WTC11 (cell line): ENCODE results near the gene SELENON. TPM values are rescaled to one million over a fixed set of nuclear protein-coding genes. Genes with fewer than 3 reads are reported as not detected.

Source experiments
- ATAC-seq: fragments of 200-7000 bp; cut with Tn5 transposase; 2 replicates; pipeline ENCODE4 v1.10.0; 2021; ENCODE audit warnings: mild to moderate bottlenecking, moderate library complexity
- CTCF ChIA-PET: fragments of 300-600 bp; sonication (Branson Sonifier 250); formaldehyde crosslinking; loops from one replicate; lab custom pipeline; 2021; ENCODE audit warnings: antibody characterized with exemption; lab: Charles Lee
- POLR2A ChIA-PET: fragments of 350-600 bp; sonication (Branson Sonifier 250); formaldehyde crosslinking; loops from one replicate; lab custom pipeline; 2021; ENCODE audit warnings: antibody characterized with exemption; lab: Charles Lee
- DNase-seq: peaks from one replicate; pipeline ENCODE4 v3.0.0; 2021; ENCODE audit warnings: low spot score
- H3K27ac Mint-ChIP-seq: 2 replicates; pipeline ENCODE4 v1.8.0; 2021; ENCODE audit warnings: mixed read lengths
- H3K27me3 Mint-ChIP-seq: 2 replicates; pipeline ENCODE4 v1.8.0; 2021; ENCODE audit warnings: low read depth, mild to moderate bottlenecking, moderate library complexity, mixed read lengths
- H3K36me3 Mint-ChIP-seq: 2 replicates; pipeline ENCODE4 v1.8.0; 2021; ENCODE audit warnings: mixed read lengths
- H3K4me1 Mint-ChIP-seq: 2 replicates; pipeline ENCODE4 v1.8.0; 2022; ENCODE audit warnings: mixed read lengths
- H3K4me3 Mint-ChIP-seq: 2 replicates; pipeline ENCODE4 v1.8.0; 2021; ENCODE audit warnings: mild to moderate bottlenecking, moderate library complexity, mixed read lengths
- H3K9me3 Mint-ChIP-seq: 2 replicates; pipeline ENCODE4 v1.8.0; 2021; ENCODE audit warnings: mixed read lengths
- ATF1 ChIP-seq: sonication (generic); formaldehyde crosslinking; IDR thresholded peaks from 2 replicates; pipeline ENCODE4 v1.8.1; 2023; ENCODE audit warnings: mild to moderate bottlenecking, moderate library complexity, missing genetic modification reagents
- E2F5 ChIP-seq: sonication (generic); formaldehyde crosslinking; IDR thresholded peaks from 2 replicates; pipeline ENCODE4 v1.8.1; 2022; ENCODE audit warnings: mild to moderate bottlenecking, moderate library complexity, missing genetic modification reagents
- FOXP1 ChIP-seq: sonication (generic); formaldehyde crosslinking; IDR thresholded peaks from 2 replicates; pipeline ENCODE4 v1.8.0; 2022; ENCODE audit warnings: missing genetic modification reagents, mild to moderate bottlenecking, moderate library complexity, borderline replicate concordance
- GABPB1 ChIP-seq: sonication (generic); formaldehyde crosslinking; IDR thresholded peaks from 2 replicates; pipeline ENCODE4 v1.8.1; 2023; ENCODE audit warnings: mild to moderate bottlenecking, missing genetic modification reagents
- IRF1 ChIP-seq: sonication (generic); formaldehyde crosslinking; IDR thresholded peaks from 2 replicates; pipeline ENCODE4 v1.8.0; 2023; ENCODE audit warnings: missing genetic modification reagents
- JAZF1 ChIP-seq: fragments of 250-450 bp; sonication (Bioruptor Pico); IDR thresholded peaks from 2 replicates; pipeline ENCODE4 v1.9.0; 2021; ENCODE audit warnings: moderate library complexity, mild to moderate bottlenecking, inconsistent platforms
- JUN ChIP-seq: sonication (generic); formaldehyde crosslinking; IDR thresholded peaks from 2 replicates; pipeline ENCODE4 v1.8.0; 2023; ENCODE audit warnings: mild to moderate bottlenecking, missing genetic modification reagents
- MLX ChIP-seq: sonication (generic); formaldehyde crosslinking; IDR thresholded peaks from 2 replicates; pipeline ENCODE4 v1.8.1; 2023; ENCODE audit warnings: mild to moderate bottlenecking, missing genetic modification reagents, moderate library complexity
- NFE2L1 ChIP-seq: sonication (generic); formaldehyde crosslinking; IDR thresholded peaks from 2 replicates; pipeline ENCODE4 v1.8.1; 2023; ENCODE audit warnings: missing genetic modification reagents
- PRDM15 ChIP-seq: sonication (generic); formaldehyde crosslinking; IDR thresholded peaks from 2 replicates; pipeline ENCODE4 v1.8.0; 2022; ENCODE audit warnings: missing genetic modification reagents
- RELA ChIP-seq: sonication (generic); formaldehyde crosslinking; IDR thresholded peaks from 2 replicates; pipeline ENCODE4 v1.8.1; 2022; ENCODE audit warnings: missing genetic modification reagents, mild to moderate bottlenecking, borderline replicate concordance
- SP1 ChIP-seq: sonication (generic); formaldehyde crosslinking; conservative IDR thresholded peaks from 2 replicates; pipeline ENCODE4 v1.8.1; 2022; ENCODE audit warnings: missing genetic modification reagents
- TEAD1 ChIP-seq: sonication (generic); formaldehyde crosslinking; IDR thresholded peaks from 2 replicates; pipeline ENCODE4 v1.8.0; 2022; ENCODE audit warnings: mild to moderate bottlenecking, missing genetic modification reagents
- TEAD4 ChIP-seq: sonication (generic); formaldehyde crosslinking; IDR thresholded peaks from 2 replicates; pipeline ENCODE4 v1.8.0; 2022; ENCODE audit warnings: mild to moderate bottlenecking, missing genetic modification reagents
- ZNF138 ChIP-seq: sonication (generic); formaldehyde crosslinking; conservative IDR thresholded peaks from 2 replicates; pipeline ENCODE4 v1.8.1; 2022; ENCODE audit warnings: mild to moderate bottlenecking, moderate library complexity, missing genetic modification reagents
- ZNF232 ChIP-seq: sonication (generic); formaldehyde crosslinking; IDR thresholded peaks from 2 replicates; pipeline ENCODE4 v1.8.0; 2022; ENCODE audit warnings: mild to moderate bottlenecking, missing genetic modification reagents
- total RNA-seq: library from RNA; stranded (reverse); gene quantifications from 3 replicates; pipeline ENCODE4 v1.2.3, GENCODE V29; 2021
- TF ChIP-seq, protein P1 (sequence below): sonication (generic); formaldehyde crosslinking; IDR thresholded peaks from 2 replicates; pipeline ENCODE4 v1.8.1; 2022; ENCODE audit warnings: missing genetic modification reagents, borderline replicate concordance
- TF ChIP-seq, protein P2 (sequence below): sonication (generic); formaldehyde crosslinking; IDR thresholded peaks from 2 replicates; pipeline ENCODE4 v1.8.0; 2022; ENCODE audit warnings: mild to moderate bottlenecking, missing genetic modification reagents
- TF ChIP-seq, protein P3 (sequence below): sonication (generic); formaldehyde crosslinking; IDR thresholded peaks from 2 replicates; pipeline ENCODE4 v1.8.1; 2022; ENCODE audit warnings: low read depth, mild to moderate bottlenecking, moderate library complexity, missing genetic modification reagents, borderline replicate concordance
- TF ChIP-seq, protein P4 (sequence below): sonication (generic); formaldehyde crosslinking; IDR thresholded peaks from 2 replicates; pipeline ENCODE4 v1.8.1; 2023; ENCODE audit warnings: mild to moderate bottlenecking, moderate library complexity, missing genetic modification reagents
- TF ChIP-seq, protein P5 (sequence below): sonication (generic); formaldehyde crosslinking; IDR thresholded peaks from 2 replicates; pipeline ENCODE4 v1.8.1; 2023; ENCODE audit warnings: mild to moderate bottlenecking, missing genetic modification reagents

Gene SELENON
- total RNA-seq, 1 experiment from 2014 or later, result 80.2 TPM

- CTCF ChIA-PET, result interaction anchor here (2.1 kb wide), 2 partner anchors 12 to 32 kb away, joined by 8 to 10 read pairs; partner anchors contain the start of gene PAQR7
- POLR2A ChIA-PET, result interaction anchor here (1.0 kb wide), 1 partner anchor 12 kb away, joined by 5 read pairs; no protein-coding TSS in a partner anchor
- no peak overlapping the region for H3K27ac Mint-ChIP-seq
Measured at GRCh38 chr1:25862785-25863485, 62.9 kb downstream of the SELENON start.

GRCh38 chr1:25863486-25864262 lies 63.7 kb downstream of the SELENON start:
- CTCF ChIA-PET, result interaction anchor here (2.1 kb wide), 2 partner anchors 12 to 31 kb away, joined by 8 to 10 read pairs; partner anchors contain the start of gene PAQR7
- POLR2A ChIA-PET, result no interaction called here
- peak; percentile 5; the same call in 1 of the 2 replicates for ATAC-seq
- Mint-ChIP-seq H3K9me3 (no peaks in the 10 kb centered on the region), H3K27ac (no peak overlapping the region), H3K36me3 (peaks cover 6% of the 10 kb centered on the region; the same call in 1 of the 2 replicates), H3K27me3 (no peaks in the 10 kb centered on the region), H3K4me3 (no peak overlapping the region), H3K4me1 (peaks cover 17% of the 10 kb centered on the region)
- DNase-seq, result no peak
- TF ChIP-seq ATF1 (CRISPR knock-in tag) (no peak), ZNF232 (CRISPR knock-in tag) (no peak), IRF1 (CRISPR knock-in tag) (no peak), JUN (CRISPR knock-in tag) (no peak), PRDM15 (CRISPR knock-in tag) (no peak)
- TF ChIP-seq, protein P1, sequence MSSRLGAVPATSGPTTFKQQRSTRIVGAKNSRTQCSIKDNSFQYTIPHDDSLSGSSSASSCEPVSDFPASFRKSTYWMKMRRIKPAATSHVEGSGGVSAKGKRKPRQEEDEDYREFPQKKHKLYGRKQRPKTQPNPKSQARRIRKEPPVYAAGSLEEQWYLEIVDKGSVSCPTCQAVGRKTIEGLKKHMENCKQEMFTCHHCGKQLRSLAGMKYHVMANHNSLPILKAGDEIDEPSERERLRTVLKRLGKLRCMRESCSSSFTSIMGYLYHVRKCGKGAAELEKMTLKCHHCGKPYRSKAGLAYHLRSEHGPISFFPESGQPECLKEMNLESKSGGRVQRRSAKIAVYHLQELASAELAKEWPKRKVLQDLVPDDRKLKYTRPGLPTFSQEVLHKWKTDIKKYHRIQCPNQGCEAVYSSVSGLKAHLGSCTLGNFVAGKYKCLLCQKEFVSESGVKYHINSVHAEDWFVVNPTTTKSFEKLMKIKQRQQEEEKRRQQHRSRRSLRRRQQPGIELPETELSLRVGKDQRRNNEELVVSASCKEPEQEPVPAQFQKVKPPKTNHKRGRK (CRISPR knock-in tag), result no peak
- TF ChIP-seq, protein P2, sequence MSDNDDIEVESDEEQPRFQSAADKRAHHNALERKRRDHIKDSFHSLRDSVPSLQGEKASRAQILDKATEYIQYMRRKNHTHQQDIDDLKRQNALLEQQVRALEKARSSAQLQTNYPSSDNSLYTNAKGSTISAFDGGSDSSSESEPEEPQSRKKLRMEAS, result no peak

More at GRCh38 chr1:25862785-25863485, 62.9 kb downstream of the SELENON start:
- DNase-seq, result no peak
- Mint-ChIP-seq H3K27me3 (no peaks in the 10 kb centered on the region), H3K36me3 (peaks cover 6% of the 10 kb centered on the region; the same call in 1 of the 2 replicates), H3K4me3 (no peak overlapping the region), H3K4me1 (peaks cover 19% of the 10 kb centered on the region), H3K9me3 (no peaks in the 10 kb centered on the region)
- TF ChIP-seq, protein P3, sequence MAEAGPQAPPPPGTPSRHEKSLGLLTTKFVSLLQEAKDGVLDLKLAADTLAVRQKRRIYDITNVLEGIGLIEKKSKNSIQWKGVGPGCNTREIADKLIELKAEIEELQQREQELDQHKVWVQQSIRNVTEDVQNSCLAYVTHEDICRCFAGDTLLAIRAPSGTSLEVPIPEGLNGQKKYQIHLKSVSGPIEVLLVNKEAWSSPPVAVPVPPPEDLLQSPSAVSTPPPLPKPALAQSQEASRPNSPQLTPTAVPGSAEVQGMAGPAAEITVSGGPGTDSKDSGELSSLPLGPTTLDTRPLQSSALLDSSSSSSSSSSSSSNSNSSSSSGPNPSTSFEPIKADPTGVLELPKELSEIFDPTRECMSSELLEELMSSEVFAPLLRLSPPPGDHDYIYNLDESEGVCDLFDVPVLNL (CRISPR knock-in tag), result no peak
- TF ChIP-seq E2F5 (CRISPR knock-in tag) (no peak), FOXP1 (CRISPR knock-in tag) (no peak), JAZF1 (no peak), TEAD1 (CRISPR knock-in tag) (no peak), MLX (CRISPR knock-in tag) (no peak), NFE2L1 (CRISPR knock-in tag) (no peak), ZNF138 (CRISPR knock-in tag) (no peak), TEAD4 (CRISPR knock-in tag) (no peak), RELA (CRISPR knock-in tag) (no peak), GABPB1 (no peak), SP1 (CRISPR knock-in tag) (no peak)
- TF ChIP-seq, protein P4, sequence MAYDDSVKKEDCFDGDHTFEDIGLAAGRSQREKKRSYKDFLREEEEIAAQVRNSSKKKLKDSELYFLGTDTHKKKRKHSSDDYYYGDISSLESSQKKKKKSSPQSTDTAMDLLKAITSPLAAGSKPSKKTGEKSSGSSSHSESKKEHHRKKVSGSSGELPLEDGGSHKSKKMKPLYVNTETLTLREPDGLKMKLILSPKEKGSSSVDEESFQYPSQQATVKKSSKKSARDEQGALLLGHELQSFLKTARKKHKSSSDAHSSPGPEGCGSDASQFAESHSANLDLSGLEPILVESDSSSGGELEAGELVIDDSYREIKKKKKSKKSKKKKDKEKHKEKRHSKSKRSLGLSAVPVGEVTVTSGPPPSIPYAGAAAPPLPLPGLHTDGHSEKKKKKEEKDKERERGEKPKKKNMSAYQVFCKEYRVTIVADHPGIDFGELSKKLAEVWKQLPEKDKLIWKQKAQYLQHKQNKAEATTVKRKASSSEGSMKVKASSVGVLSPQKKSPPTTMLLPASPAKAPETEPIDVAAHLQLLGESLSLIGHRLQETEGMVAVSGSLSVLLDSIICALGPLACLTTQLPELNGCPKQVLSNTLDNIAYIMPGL (CRISPR knock-in tag), result no peak
- TF ChIP-seq, protein P5, sequence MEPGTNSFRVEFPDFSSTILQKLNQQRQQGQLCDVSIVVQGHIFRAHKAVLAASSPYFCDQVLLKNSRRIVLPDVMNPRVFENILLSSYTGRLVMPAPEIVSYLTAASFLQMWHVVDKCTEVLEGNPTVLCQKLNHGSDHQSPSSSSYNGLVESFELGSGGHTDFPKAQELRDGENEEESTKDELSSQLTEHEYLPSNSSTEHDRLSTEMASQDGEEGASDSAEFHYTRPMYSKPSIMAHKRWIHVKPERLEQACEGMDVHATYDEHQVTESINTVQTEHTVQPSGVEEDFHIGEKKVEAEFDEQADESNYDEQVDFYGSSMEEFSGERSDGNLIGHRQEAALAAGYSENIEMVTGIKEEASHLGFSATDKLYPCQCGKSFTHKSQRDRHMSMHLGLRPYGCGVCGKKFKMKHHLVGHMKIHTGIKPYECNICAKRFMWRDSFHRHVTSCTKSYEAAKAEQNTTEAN (CRISPR knock-in tag), result no peak
- ATAC-seq, result no peak
